GM19351 (cell line): Measurements from ENCODE around the gene CCL18.
"Not testable (repeated sequence)": the region's sequence is repeated elsewhere in the genome, so short reads cannot be mapped to it uniquely, and the experiment has no call there.

Experiments
- ATAC-seq: cut with Tn5 transposase; IDR thresholded peaks from one replicate; pipeline ENCODE4 v1.9.1; 2021; ENCODE audit warnings: mild to moderate bottlenecking, moderate library complexity; ENCODE audit not compliant: unreplicated experiment

The CCL18 gene

GRCh38 chr17:36099004-36099403 lies 34.9 kb downstream of the CCL18 start:
- not testable (repeated sequence) for ATAC-seq

- peak; percentile 81 for ATAC-seq
These were observed 39.4 kb downstream of the CCL18 start, which contains the start of gene CCL4 for GRCh38 chr17:36103401-36103975. Gene CCL4 (plus strand): TSS chr17:36103827. CDS start chr17:36103906, 79 bp downstream.

- ATAC-seq = not testable (repeated sequence)
These were observed 40.2 kb downstream of the CCL18 start for GRCh38 chr17:36104246-36104645.

GRCh38 chr17:36104701-36105181 lies 40.7 kb downstream of the CCL18 start:
- ATAC-seq = no peak

GRCh38 chr17:36105781-36106492 lies 41.9 kb downstream of the CCL18 start:
- no peak for ATAC-seq

- no peak for ATAC-seq
These were observed 42.4 kb downstream of the CCL18 start for GRCh38 chr17:36106493-36106835.

GRCh38 chr17:36107660-36108059 lies 43.6 kb downstream of the CCL18 start:
- no peak for ATAC-seq

GRCh38 chr17:36108265-36108664 lies 44.2 kb downstream of the CCL18 start:
- ATAC-seq = not testable (repeated sequence)

- ATAC-seq = no peak
These were observed 47.0 kb downstream of the CCL18 start for GRCh38 chr17:36111068-36111490.

- ATAC-seq = no peak
These were observed 48.5 kb downstream of the CCL18 start for GRCh38 chr17:36112572-36112971.

GRCh38 chr17:36113131-36113530 lies 49.1 kb downstream of the CCL18 start:
- ATAC-seq = not testable (repeated sequence)

GRCh38 chr17:36114971-36115648 lies 51.0 kb downstream of the CCL18 start:
- not testable (repeated sequence) for ATAC-seq

- ATAC-seq = not testable (repeated sequence)
These were observed 51.5 kb downstream of the CCL18 start for GRCh38 chr17:36115649-36115977.

- no peak for ATAC-seq
These were observed 53.7 kb downstream of the CCL18 start for GRCh38 chr17:36117505-36118382.

- no peak for ATAC-seq
These were observed 54.6 kb downstream of the CCL18 start for GRCh38 chr17:36118477-36119353.

GRCh38 chr17:36120221-36120620 lies 56.1 kb downstream of the CCL18 start:
- ATAC-seq = no peak

- ATAC-seq = not testable (repeated sequence)
These were observed 57.0 kb downstream of the CCL18 start for GRCh38 chr17:36121099-36121498.
